Panc1 (cell line): ENCODE measurements around the gene ENTPD6. TPM values are rescaled to one million over a fixed set of nuclear protein-coding genes. Genes with fewer than 3 reads are reported as not detected.

Experiments
- ATAC-seq: fragments of 200-7000 bp; cut with Tn5 transposase; 2 replicates; pipeline ENCODE4 v1.9.1; 2020; ENCODE audit warnings: mild to moderate bottlenecking, moderate library complexity
- BruUV-seq: library from RNA; stranded (reverse); fragments of 400-500 nt; replicated peaks from 2 replicates; lab custom pipeline; 2021; lab: Mats Ljungman, UMichigan
- CTCF ChIA-PET: fragments of 300-600 bp; sonication (Branson Sonifier 250); formaldehyde crosslinking; loops from one replicate; lab custom pipeline; 2022; ENCODE audit warnings: antibody characterized with exemption; lab: Charles Lee
- POLR2A ChIA-PET: fragments of 300-600 bp; sonication (Branson Sonifier 250); formaldehyde crosslinking; loops from one replicate; lab custom pipeline; 2022; ENCODE audit warnings: antibody characterized with exemption; lab: Charles Lee
- DNase-seq: peaks from one replicate; pipeline ENCODE4 v3.0.0-alpha.2; 2010; ENCODE audit warnings: low read depth, low spot score
- H3K27ac ChIP-seq: 2 replicates; pipeline ENCODE4 v1.5.1; 2011; ENCODE audit warnings: mild to moderate bottlenecking, low read length, inconsistent platforms
- H3K27me3 ChIP-seq: fragments of 200-500 bp; sonication (Bioruptor generic); 2 replicates; pipeline ENCODE4 v1.6.0; 2014; ENCODE audit warnings: low read length, inconsistent platforms; ENCODE audit not compliant: control insufficient read depth, insufficient read depth
- H3K36me3 ChIP-seq: fragments of 200-500 bp; sonication (Bioruptor generic); 2 replicates; pipeline ENCODE4 v1.5.1; 2014; ENCODE audit warnings: inconsistent platforms, mild to moderate bottlenecking, low read length, moderate library complexity; ENCODE audit not compliant: control insufficient read depth, insufficient read depth
- H3K4me1 ChIP-seq: 2 replicates; pipeline ENCODE4 v1.5.1; 2011; ENCODE audit warnings: inconsistent platforms, mild to moderate bottlenecking, low read length, moderate library complexity; ENCODE audit not compliant: control insufficient read depth, insufficient read depth
- H3K4me3 ChIP-seq, 2 experiments: 2 replicates each; pipeline ENCODE4 v1.5.1; 2011 to 2012; ENCODE audit warnings: low read depth in 2 of 2, low read length in 2 of 2, mild to moderate bottlenecking in 2 of 2, inconsistent platforms in 1 of 2, moderate library complexity in 1 of 2
- H3K9me3 ChIP-seq: fragments of 200-500 bp; sonication (Bioruptor generic); 2 replicates; pipeline ENCODE4 v1.5.1; 2014; ENCODE audit warnings: low read depth, mild to moderate bottlenecking, inconsistent platforms, low read length, moderate library complexity; ENCODE audit not compliant: control insufficient read depth, insufficient read depth
- POLR2AphosphoS5 ChIP-seq: IDR thresholded peaks from 2 replicates; pipeline ENCODE4 v1.6.1; 2012; ENCODE audit warnings: mild to moderate bottlenecking, low read depth, low read length, moderate library complexity
- SIN3A ChIP-seq: IDR thresholded peaks from 2 replicates; pipeline ENCODE4 v1.6.1; 2012; ENCODE audit warnings: low read depth, mild to moderate bottlenecking, low read length, moderate library complexity, borderline replicate concordance; ENCODE audit not compliant: insufficient read depth
- TCF7L2 ChIP-seq: IDR thresholded peaks from 2 replicates; pipeline ENCODE4 v1.6.1; 2011; ENCODE audit warnings: mild to moderate bottlenecking, low read depth, low read length, inconsistent platforms
- in situ Hi-C: cut with HindIII; loops from 2 replicates; pipeline ENCODE4 v1.10.0; 2016; ENCODE audit warnings: low sequenced_read_pairs, low pct_unique_long_range_greater_than_20kb
- intact Hi-C: fragments of 100-400 bp; cut with micrococcal nuclease; formaldehyde crosslinking; loops from one replicate; pipeline ENCODE4 v1.10.0; 2022; ENCODE audit not compliant: unreplicated experiment
- total RNA-seq: library from RNA; stranded (reverse); gene quantifications from one replicate; pipeline ENCODE4 v1.2.1, GENCODE V29; 2021; ENCODE audit not compliant: unreplicated experiment
- TF ChIP-seq, protein P1 (sequence below): fragments of 450-650 bp; IDR thresholded peaks from 2 replicates; pipeline ENCODE4 v1.5.1; 2017; ENCODE audit warnings: mild to moderate bottlenecking
- TF ChIP-seq, protein P2 (sequence below), 2 experiments: IDR thresholded peaks; 2 replicates each; pipeline ENCODE4 v1.6.1; 2011 to 2012; ENCODE audit warnings: low read depth in 2 of 2, control low read depth in 1 of 2, low read length in 1 of 2, mild to moderate bottlenecking in 1 of 2, moderate library complexity in 1 of 2; ENCODE audit not compliant: insufficient read depth in 1 of 2

Gene ENTPD6
- total RNA-seq, 1 experiment from 2014 or later = 108 TPM

GRCh38 chr20:25252686-25253421 is 57.3 kb downstream of the ENTPD6 start:
- ChIA-PET POLR2A (no interaction called here), CTCF (no interaction called here)

GRCh38 chr20:25253606-25254275 is 58.2 kb downstream of the ENTPD6 start:
- ATAC-seq = no peak

More at GRCh38 chr20:25252686-25253421, 57.3 kb downstream of the ENTPD6 start:
- Histone ChIP-seq H3K36me3 (peaks cover 6% of the 10 kb centered on the region), H3K4me1 (peaks cover 65% of the 10 kb centered on the region), H3K27ac (peak overlapping the region; percentile 93), H3K9me3 (no peaks in the 10 kb centered on the region), H3K27me3 (no peaks in the 10 kb centered on the region), H3K4me3 (peak overlapping the region; percentile 91 to 92; a peak in 3 of 4 replicates)
- no peak for ATAC-seq
- DNase-seq = no peak
- intact Hi-C loops = no loop called here
- BruUV-seq = no TSS peak
- TF ChIP-seq TCF7L2 (0 out of 2 replicates have a peak, but pooled peaks have one; percentile 51), SIN3A (no peak)
- in situ Hi-C loops = no loop called here

More at GRCh38 chr20:25253606-25254275, 58.2 kb downstream of the ENTPD6 start:
- ChIA-PET POLR2A (interaction anchor here (0.6 to 0.8 kb wide), 2 partner anchors 21 to 24 kb away, joined by 3 to 5 read pairs; no protein-coding TSS in a partner anchor), CTCF (no interaction called here)
- H3K4me1 ChIP-seq = peaks cover 65% of the 10 kb centered on the region
- no peak for DNase-seq
- BruUV-seq = no TSS peak
- TF ChIP-seq POLR2AphosphoS5 = no peak
- TF ChIP-seq SIN3A = no peak
- no peak for TF ChIP-seq TCF7L2
- TF ChIP-seq, protein P1, sequence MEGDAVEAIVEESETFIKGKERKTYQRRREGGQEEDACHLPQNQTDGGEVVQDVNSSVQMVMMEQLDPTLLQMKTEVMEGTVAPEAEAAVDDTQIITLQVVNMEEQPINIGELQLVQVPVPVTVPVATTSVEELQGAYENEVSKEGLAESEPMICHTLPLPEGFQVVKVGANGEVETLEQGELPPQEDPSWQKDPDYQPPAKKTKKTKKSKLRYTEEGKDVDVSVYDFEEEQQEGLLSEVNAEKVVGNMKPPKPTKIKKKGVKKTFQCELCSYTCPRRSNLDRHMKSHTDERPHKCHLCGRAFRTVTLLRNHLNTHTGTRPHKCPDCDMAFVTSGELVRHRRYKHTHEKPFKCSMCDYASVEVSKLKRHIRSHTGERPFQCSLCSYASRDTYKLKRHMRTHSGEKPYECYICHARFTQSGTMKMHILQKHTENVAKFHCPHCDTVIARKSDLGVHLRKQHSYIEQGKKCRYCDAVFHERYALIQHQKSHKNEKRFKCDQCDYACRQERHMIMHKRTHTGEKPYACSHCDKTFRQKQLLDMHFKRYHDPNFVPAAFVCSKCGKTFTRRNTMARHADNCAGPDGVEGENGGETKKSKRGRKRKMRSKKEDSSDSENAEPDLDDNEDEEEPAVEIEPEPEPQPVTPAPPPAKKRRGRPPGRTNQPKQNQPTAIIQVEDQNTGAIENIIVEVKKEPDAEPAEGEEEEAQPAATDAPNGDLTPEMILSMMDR = no peak
- TF ChIP-seq, protein P2, sequence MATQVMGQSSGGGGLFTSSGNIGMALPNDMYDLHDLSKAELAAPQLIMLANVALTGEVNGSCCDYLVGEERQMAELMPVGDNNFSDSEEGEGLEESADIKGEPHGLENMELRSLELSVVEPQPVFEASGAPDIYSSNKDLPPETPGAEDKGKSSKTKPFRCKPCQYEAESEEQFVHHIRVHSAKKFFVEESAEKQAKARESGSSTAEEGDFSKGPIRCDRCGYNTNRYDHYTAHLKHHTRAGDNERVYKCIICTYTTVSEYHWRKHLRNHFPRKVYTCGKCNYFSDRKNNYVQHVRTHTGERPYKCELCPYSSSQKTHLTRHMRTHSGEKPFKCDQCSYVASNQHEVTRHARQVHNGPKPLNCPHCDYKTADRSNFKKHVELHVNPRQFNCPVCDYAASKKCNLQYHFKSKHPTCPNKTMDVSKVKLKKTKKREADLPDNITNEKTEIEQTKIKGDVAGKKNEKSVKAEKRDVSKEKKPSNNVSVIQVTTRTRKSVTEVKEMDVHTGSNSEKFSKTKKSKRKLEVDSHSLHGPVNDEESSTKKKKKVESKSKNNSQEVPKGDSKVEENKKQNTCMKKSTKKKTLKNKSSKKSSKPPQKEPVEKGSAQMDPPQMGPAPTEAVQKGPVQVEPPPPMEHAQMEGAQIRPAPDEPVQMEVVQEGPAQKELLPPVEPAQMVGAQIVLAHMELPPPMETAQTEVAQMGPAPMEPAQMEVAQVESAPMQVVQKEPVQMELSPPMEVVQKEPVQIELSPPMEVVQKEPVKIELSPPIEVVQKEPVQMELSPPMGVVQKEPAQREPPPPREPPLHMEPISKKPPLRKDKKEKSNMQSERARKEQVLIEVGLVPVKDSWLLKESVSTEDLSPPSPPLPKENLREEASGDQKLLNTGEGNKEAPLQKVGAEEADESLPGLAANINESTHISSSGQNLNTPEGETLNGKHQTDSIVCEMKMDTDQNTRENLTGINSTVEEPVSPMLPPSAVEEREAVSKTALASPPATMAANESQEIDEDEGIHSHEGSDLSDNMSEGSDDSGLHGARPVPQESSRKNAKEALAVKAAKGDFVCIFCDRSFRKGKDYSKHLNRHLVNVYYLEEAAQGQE (IDR thresholded peaks at IDR 0.05; ENCODE audit: insufficient read depth in 1 of 2, low read depth in 2 of 2, low read length in 1 of 2) = no peak
- peak overlapping the region; percentile 75; the same call in 1 of the 2 replicates for H3K27ac ChIP-seq
- intact Hi-C loops = no loop called here
- peaks cover 4% of the 10 kb centered on the region for H3K36me3 ChIP-seq
- peak overlapping the region in 1 of 2 experiments; percentile 21; a peak in 2 of 4 replicates for H3K4me3 ChIP-seq
- no peaks in the 10 kb centered on the region for H3K27me3 ChIP-seq
- in situ Hi-C loops = no loop called here
- H3K9me3 ChIP-seq = no peaks in the 10 kb centered on the region
